A673 (cell line): ENCODE results near the gene ADAMTS6. TPM values are rescaled to one million over a fixed set of nuclear protein-coding genes. Genes with fewer than 3 reads are reported as not detected.

ENCODE experiments used
- BruUV-seq: library from RNA; stranded (reverse); fragments of 400-500 nt; replicated peaks from 2 replicates; lab custom pipeline; 2021; lab: Mats Ljungman, UMichigan
- CTCF ChIA-PET: fragments of 300-600 bp; sonication (Branson Sonifier 250); formaldehyde crosslinking; loops from one replicate; lab custom pipeline; 2022; ENCODE audit warnings: antibody characterized with exemption; lab: Charles Lee
- POLR2A ChIA-PET: fragments of 300-600 bp; sonication (Branson Sonifier 250); formaldehyde crosslinking; loops from one replicate; lab custom pipeline; 2022; ENCODE audit warnings: antibody characterized with exemption; ENCODE audit not compliant: low non-redundant PET; lab: Charles Lee
- DNase-seq: peaks from one replicate; pipeline ENCODE4 v3.0.0-alpha.2; 2015; ENCODE audit warnings: low spot score
- H3K27ac ChIP-seq: fragments of 200-600 bp; sonication (generic); 2 replicates; pipeline ENCODE4 v1.5.1; 2016; ENCODE audit warnings: mixed run types, low read depth, mild to moderate bottlenecking, mixed read lengths, antibody characterized with exemption, low read length; ENCODE audit not compliant: poor library complexity, severe bottlenecking
- H3K27me3 ChIP-seq: fragments of 200-600 bp; sonication (generic); replicated peaks from 2 replicates; pipeline ENCODE4 v1.6.1; 2017; ENCODE audit warnings: mixed run types, low read depth, mild to moderate bottlenecking, mixed read lengths, antibody characterized with exemption, low read length; ENCODE audit not compliant: insufficient read depth, poor library complexity
- H3K36me3 ChIP-seq: fragments of 200-600 bp; sonication (generic); 2 replicates; pipeline ENCODE4 v1.6.1; 2016; ENCODE audit warnings: mixed run types, mild to moderate bottlenecking, mixed read lengths, antibody characterized with exemption, low read length; ENCODE audit not compliant: insufficient read depth, poor library complexity, severe bottlenecking
- H3K4me1 ChIP-seq: fragments of 200-600 bp; sonication (generic); 2 replicates; pipeline ENCODE4 v1.6.1; 2017; ENCODE audit warnings: mixed run types, mild to moderate bottlenecking, mixed read lengths, antibody characterized with exemption, low read length; ENCODE audit not compliant: insufficient read depth, poor library complexity, severe bottlenecking
- H3K4me3 ChIP-seq: fragments of 200-600 bp; sonication (generic); 2 replicates; pipeline ENCODE4 v1.5.1; 2016; ENCODE audit warnings: low read depth, mixed run types, mild to moderate bottlenecking, mixed read lengths, low read length; ENCODE audit not compliant: poor library complexity, severe bottlenecking
- H3K9me3 ChIP-seq: fragments of 200-600 bp; sonication (generic); 2 replicates; pipeline ENCODE4 v1.6.1; 2016; ENCODE audit warnings: mixed run types, low read depth, mild to moderate bottlenecking, mixed read lengths, antibody characterized with exemption, low read length; ENCODE audit not compliant: poor library complexity, severe bottlenecking
- EZH2 ChIP-seq: fragments of 200-600 bp; sonication (generic); IDR thresholded peaks from 2 replicates; pipeline ENCODE4 v1.6.1; 2017; ENCODE audit warnings: borderline replicate concordance, low read depth, mild to moderate bottlenecking, mixed read lengths, antibody characterized with exemption, low read length; ENCODE audit not compliant: poor library complexity, severe bottlenecking
- intact Hi-C: fragments of 100-400 bp; cut with micrococcal nuclease; formaldehyde crosslinking; loops from one replicate; pipeline ENCODE4 v1.10.0; 2022; ENCODE audit not compliant: unreplicated experiment
- total RNA-seq: library from RNA; stranded (reverse); gene quantifications from 2 replicates; pipeline ENCODE4 v1.2.3, GENCODE V29; 2021
- TF ChIP-seq, protein P1 (sequence below): fragments of 300-800, 200-600 bp; sonication (generic); conservative IDR thresholded peaks from 2 replicates; pipeline ENCODE4 v1.5.1; 2017; ENCODE audit warnings: low read depth, mild to moderate bottlenecking, antibody characterized with exemption, low read length, moderate library complexity, mixed read lengths

Gene ADAMTS6
- total RNA-seq, 1 experiment from 2014 or later, result 2.6 TPM

- Histone ChIP-seq H3K36me3 (no peaks in the 10 kb centered on the region), H3K9me3 (no peaks in the 10 kb centered on the region), H3K4me3 (no peak overlapping the region), H3K27ac (no peak overlapping the region), H3K27me3 (no peaks in the 10 kb centered on the region), H3K4me1 (peaks cover under 1% of the 10 kb centered on the region)
- intact Hi-C loops, result no loop called here
- no TSS peak for BruUV-seq
- CTCF ChIA-PET, result no interaction called here
- POLR2A ChIA-PET, result no interaction called here
- DNase-seq, result no peak
- no peak for TF ChIP-seq EZH2
- TF ChIP-seq, protein P1, sequence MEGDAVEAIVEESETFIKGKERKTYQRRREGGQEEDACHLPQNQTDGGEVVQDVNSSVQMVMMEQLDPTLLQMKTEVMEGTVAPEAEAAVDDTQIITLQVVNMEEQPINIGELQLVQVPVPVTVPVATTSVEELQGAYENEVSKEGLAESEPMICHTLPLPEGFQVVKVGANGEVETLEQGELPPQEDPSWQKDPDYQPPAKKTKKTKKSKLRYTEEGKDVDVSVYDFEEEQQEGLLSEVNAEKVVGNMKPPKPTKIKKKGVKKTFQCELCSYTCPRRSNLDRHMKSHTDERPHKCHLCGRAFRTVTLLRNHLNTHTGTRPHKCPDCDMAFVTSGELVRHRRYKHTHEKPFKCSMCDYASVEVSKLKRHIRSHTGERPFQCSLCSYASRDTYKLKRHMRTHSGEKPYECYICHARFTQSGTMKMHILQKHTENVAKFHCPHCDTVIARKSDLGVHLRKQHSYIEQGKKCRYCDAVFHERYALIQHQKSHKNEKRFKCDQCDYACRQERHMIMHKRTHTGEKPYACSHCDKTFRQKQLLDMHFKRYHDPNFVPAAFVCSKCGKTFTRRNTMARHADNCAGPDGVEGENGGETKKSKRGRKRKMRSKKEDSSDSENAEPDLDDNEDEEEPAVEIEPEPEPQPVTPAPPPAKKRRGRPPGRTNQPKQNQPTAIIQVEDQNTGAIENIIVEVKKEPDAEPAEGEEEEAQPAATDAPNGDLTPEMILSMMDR, result no peak
These were observed 189.5 kb downstream of the ADAMTS6 start for GRCh38 chr5:65292196-65292595.

DNA sequence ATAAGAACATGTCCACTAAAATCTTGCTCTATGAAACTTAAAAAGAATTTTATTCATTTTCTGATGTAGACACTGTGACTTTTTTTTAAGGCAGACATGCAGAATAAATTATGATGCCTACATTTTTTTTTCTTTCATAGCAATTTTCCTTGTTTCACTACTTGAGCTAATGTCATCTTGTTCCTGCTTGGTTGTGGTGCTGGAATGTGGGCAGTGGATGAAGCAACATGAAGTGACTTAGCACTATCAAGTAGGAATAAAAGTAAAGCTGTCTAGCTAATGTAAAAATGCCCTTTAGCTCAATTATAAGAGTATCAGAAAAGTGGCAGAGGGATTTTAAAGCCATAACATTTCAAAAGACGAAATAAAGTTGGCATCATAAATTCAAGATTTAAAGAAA lies 191.0 kb downstream of the ADAMTS6 start:
- Histone ChIP-seq H3K4me1 (peaks cover 11% of the 10 kb centered on the region), H3K27ac (no peak overlapping the region), H3K36me3 (no peaks in the 10 kb centered on the region), H3K9me3 (no peaks in the 10 kb centered on the region), H3K4me3 (no peak overlapping the region), H3K27me3 (no peaks in the 10 kb centered on the region)
- POLR2A ChIA-PET, result no interaction called here
- TF ChIP-seq, protein P1, result no peak
- TF ChIP-seq EZH2, result no peak
- intact Hi-C loops, result no loop called here
- DNase-seq, result no peak
- CTCF ChIA-PET, result no interaction called here
- BruUV-seq, result no TSS peak

GRCh38 chr5:65288657-65289056 lies 193.1 kb downstream of the ADAMTS6 start:
- ChIA-PET CTCF (no interaction called here), POLR2A (no interaction called here)
- H3K27me3 ChIP-seq, result no peaks in the 10 kb centered on the region
- no TSS peak for BruUV-seq
- H3K4me1 ChIP-seq, result peaks cover 11% of the 10 kb centered on the region
- no peak for TF ChIP-seq EZH2
- TF ChIP-seq, protein P1, result no peak
- H3K4me3 ChIP-seq, result no peak overlapping the region
- no peak for DNase-seq
- H3K9me3 ChIP-seq, result no peaks in the 10 kb centered on the region
- intact Hi-C loops, result no loop called here
- H3K27ac ChIP-seq, result no peak overlapping the region
- H3K36me3 ChIP-seq, result no peaks in the 10 kb centered on the region
